GM10266 (cell line): Measurements from ENCODE around the gene SLC6A18.

ENCODE experiments used
- DNase-seq: peaks from one replicate; pipeline ENCODE4 v3.0.0; 2012; ENCODE audit errors: extremely low spot score
- TF ChIP-seq, protein P1 (sequence below): IDR thresholded peaks from 2 replicates; pipeline ENCODE4 v1.5.1; 2012; ENCODE audit warnings: mild to moderate bottlenecking, low read depth; ENCODE audit not compliant: control insufficient read depth, insufficient read depth; ENCODE audit errors: missing control alignments

Gene SLC6A18, protein sequence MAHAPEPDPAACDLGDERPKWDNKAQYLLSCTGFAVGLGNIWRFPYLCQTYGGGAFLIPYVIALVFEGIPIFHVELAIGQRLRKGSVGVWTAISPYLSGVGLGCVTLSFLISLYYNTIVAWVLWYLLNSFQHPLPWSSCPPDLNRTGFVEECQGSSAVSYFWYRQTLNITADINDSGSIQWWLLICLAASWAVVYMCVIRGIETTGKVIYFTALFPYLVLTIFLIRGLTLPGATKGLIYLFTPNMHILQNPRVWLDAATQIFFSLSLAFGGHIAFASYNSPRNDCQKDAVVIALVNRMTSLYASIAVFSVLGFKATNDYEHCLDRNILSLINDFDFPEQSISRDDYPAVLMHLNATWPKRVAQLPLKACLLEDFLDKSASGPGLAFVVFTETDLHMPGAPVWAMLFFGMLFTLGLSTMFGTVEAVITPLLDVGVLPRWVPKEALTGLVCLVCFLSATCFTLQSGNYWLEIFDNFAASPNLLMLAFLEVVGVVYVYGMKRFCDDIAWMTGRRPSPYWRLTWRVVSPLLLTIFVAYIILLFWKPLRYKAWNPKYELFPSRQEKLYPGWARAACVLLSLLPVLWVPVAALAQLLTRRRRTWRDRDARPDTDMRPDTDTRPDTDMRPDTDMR

DNA sequence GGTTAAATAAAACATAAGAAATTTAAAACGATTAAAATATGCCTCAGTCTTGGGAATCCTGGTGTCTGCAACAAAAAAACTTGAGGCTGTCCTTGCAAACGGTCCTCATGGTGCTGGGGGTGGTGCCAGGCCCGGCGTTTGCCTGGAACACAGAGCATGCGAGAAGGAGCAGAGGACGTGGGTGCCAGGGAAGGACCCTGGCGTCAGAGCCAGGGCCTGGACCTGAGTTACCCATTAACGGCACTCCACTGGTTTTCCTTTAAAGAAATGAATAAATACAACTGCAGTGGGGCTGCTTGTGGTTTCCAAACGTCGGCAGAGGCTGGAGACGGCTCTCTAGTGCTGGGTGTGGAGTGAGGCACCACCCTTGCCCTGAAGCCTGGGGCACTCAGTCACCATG, at the start of gene SLC6A18:
Gene SLC6A18 (plus strand): TSS at position 301 of the 400 bp plus-strand sequence. CDS start 97 bp downstream, at position 398.
- no peak for DNase-seq
- TF ChIP-seq, protein P1, sequence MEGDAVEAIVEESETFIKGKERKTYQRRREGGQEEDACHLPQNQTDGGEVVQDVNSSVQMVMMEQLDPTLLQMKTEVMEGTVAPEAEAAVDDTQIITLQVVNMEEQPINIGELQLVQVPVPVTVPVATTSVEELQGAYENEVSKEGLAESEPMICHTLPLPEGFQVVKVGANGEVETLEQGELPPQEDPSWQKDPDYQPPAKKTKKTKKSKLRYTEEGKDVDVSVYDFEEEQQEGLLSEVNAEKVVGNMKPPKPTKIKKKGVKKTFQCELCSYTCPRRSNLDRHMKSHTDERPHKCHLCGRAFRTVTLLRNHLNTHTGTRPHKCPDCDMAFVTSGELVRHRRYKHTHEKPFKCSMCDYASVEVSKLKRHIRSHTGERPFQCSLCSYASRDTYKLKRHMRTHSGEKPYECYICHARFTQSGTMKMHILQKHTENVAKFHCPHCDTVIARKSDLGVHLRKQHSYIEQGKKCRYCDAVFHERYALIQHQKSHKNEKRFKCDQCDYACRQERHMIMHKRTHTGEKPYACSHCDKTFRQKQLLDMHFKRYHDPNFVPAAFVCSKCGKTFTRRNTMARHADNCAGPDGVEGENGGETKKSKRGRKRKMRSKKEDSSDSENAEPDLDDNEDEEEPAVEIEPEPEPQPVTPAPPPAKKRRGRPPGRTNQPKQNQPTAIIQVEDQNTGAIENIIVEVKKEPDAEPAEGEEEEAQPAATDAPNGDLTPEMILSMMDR, result no peak

DNA sequence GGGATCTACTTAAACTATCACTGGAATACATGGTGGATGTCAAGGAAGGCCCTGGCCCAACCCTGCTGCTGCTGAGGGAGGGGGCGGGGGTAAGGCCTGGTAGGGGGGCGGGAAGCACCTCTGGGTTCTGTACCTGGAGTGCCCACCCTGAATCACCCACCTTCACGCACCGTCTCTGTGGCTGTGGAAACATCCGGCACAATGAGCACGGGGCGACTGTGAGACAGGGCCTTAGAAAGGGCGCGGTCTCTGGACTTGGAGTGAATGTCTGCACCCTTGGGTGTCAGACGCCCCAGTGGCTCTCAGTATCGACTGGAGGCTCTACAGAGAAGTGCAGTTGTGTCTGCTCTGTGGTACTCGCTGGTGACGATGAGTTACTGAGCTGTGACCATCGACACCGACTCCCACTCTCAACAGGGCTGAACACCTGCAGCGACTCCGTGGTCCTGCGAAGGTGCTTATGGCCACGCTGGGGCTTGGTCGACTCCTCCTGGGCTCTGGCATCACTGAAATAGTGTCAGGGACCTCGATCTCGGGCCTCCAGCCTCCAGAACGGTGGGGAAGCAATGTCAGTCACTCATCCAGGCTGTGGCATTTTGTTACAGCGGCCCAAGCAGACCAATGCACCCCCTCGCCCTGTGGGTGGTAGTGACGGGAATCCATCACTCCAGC, 49.2 kb upstream of the SLC6A18 start:
- DNase-seq, result no peak
- TF ChIP-seq, protein P1, result no peak

DNA sequence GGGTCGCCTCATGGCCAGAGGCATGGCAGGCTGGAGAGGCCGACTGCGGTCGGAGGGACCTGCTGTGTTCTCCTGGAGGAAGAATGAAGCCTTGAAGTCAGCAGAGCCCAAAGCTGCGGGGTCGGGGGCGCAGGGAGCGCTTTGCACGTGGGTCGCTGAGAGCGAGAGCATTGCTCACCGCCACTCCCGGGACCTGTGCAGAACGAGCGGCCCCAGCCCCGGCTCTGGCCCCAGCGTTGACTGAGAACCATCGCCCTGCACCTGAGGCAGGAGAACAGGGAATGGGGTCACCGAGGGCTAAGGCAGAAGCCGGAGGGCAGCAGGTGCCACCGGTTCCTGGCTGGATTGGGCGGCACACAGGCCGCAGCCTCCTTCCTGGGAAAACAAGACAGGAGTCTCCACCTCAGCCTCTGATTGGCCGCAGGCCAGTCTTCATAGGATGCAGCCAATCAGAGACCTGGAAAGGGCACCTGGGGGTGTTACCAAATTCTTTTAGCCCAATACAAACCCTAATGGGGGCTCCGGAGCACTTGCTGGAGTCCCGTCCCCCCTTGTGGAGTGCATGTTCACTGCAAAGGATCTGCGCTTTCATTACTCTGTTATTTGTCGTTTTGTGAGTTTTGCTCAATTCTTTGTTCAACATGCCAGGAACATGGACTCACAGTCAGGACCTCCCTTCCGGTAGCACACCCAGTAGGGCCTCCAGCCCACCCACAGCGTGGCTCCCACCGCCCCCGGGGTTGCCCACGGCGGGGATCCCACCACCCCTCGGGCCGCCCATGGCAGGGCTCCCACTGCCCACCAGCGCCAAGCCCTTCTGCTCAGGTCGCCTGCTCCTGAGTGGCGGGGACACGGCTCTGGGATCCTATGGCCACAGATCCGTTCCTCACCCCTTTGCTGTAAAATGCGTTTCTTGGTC, 48.4 kb upstream of the SLC6A18 start:
- no peak for DNase-seq
- TF ChIP-seq, protein P1, result no peak

DNA sequence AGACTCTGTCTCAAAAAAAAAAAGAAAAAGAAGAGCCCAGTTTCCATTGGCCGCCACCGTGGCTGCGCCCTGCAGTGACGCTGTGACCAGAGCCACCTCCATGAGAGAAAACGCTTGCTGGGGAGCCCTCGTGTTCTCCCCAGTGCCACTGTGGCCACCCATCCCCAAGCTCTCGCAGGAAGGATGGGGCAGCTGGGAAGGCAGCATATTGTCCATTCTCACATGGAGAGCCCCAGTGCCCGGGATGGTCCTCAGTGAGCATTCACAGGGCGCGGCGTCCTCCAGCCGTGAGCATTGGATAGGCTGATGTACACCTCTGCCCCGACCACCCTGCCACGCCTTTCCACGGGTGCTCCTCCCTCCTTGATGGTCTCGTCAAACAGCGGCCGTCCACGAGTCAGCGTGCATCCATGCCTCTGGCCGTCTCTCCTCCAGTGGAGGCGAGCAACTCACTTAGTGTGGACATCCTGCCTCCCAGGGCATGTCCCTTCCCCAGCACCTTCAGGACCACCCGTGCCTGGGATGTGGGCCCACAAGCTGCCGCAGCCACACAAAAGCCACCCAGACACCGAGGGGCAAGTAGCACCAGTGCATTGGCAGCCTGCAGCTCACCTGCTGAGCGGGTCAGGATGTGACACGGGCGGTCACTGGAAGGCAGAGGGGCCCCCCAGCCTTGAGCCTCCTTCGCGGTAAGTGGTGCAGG, 47.2 kb upstream of the SLC6A18 start:
- TF ChIP-seq, protein P1, result no peak
- DNase-seq, result no peak

DNA sequence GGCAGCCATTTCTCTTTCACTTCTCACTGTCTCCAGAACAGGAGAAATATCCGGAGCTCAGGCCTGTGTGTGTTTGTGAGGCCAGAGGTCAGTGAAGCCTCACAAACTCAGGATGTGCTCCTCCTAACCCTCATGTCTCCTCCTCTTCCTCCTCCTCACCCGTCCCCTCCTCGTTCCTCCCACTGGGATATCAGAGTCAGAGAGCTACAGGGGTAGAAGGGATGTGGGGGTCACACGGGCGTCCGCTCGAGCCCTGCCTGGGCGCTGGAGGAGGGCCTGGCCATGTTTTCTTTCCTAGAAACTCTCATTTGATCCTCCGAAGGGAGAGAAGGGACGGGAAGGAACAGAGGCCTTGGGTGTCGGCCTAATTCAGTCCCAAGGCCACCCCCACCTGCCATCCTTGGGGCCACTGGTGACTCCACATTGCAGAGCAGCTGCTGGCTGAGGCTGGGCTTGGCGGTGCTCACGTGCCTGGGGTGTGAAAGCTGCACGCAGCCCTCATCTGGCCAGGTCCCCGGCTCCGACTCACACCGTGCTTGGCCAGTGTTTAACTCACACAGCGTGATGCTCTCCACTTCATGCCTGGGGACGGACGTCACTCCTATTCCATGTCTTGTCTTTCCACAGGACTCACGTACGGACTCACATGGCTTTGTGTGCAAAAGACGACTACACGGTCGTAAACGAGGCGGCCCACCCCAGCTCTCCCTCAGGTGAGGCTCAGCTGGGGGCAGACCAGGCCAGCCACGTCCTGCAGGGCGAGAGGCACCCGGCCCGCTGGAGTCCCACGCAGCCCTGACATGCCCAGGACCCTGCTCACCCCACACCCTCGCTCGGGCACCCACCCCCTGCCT, 46.4 kb upstream of the SLC6A18 start:
- TF ChIP-seq, protein P1, result no peak
- DNase-seq, result no peak

DNA sequence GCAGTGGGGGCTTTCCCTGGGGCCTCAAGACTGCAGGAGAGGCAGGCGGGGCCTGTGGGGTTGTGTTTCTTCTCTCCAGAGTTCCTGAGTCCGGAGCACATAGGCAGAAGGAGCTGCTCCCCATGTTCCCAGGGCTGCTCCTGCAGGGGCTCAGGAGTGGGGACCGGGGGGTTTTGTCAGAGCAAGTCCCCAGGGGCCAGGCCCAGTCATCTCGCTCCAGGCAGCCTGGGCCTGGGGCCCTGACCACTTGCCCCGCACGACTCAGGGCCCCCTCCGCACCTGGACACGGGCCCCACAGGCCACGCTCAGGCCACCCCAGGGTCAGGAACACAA, 45.8 kb upstream of the SLC6A18 start:
- no peak for DNase-seq
- TF ChIP-seq, protein P1, result no peak
